Hepatocyte (in vitro differentiated cells): ENCODE measurements around the gene ZSWIM7.

Experiments
- CTCF ChIP-seq: fragments of 200-600 bp; sonication (generic); IDR thresholded peaks from 2 replicates; pipeline ENCODE4 v1.5.1; 2016; ENCODE audit warnings: antibody characterized with exemption, mild to moderate bottlenecking; ENCODE audit not compliant: poor library complexity
- EZH2 ChIP-seq: fragments of 200-600 bp; sonication (generic); IDR thresholded peaks from 2 replicates; pipeline ENCODE4 v1.6.1; 2016; ENCODE audit warnings: antibody characterized with exemption, mild to moderate bottlenecking, borderline replicate concordance

- no peak for TF ChIP-seq CTCF
- TF ChIP-seq EZH2: no peak
These were observed 27.4 kb upstream of the ZSWIM7 start for GRCh38 chr17:16026895-16027294.
